MM.1S (cell line): Measurements from ENCODE around the gene MROH2A.

Source experiments
- EZH2 ChIP-seq: fragments of 300-600 bp; sonication (generic); optimal IDR thresholded peaks from 2 replicates; pipeline ENCODE3; 2017; ENCODE audit warnings: low read depth, mild to moderate bottlenecking, antibody characterized with exemption, low read length, mixed read lengths
- TF ChIP-seq, protein P1 (sequence below): fragments of 300-600 bp; sonication (generic); IDR thresholded peaks from 2 replicates; pipeline ENCODE4 v1.5.1; 2016; ENCODE audit warnings: antibody characterized with exemption, low read length, mixed read lengths

DNA sequence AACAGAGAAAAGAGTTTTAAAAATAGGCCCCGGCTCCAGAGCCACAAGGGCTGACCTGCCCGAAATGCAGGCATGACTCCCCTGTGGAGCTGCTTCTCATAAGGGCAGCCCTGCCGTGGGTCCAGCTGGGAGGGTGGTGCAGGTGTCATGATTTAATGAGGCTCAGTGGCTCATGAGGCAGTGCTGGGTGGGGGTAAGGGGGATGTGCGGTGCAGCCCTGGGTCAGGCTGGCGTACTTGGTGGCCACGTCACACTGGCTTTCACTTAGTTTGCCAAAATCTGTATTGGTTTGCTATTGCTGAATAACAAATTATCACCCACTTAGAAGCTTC is 42.6 kb downstream of the MROH2A start:
- TF ChIP-seq, protein P1, sequence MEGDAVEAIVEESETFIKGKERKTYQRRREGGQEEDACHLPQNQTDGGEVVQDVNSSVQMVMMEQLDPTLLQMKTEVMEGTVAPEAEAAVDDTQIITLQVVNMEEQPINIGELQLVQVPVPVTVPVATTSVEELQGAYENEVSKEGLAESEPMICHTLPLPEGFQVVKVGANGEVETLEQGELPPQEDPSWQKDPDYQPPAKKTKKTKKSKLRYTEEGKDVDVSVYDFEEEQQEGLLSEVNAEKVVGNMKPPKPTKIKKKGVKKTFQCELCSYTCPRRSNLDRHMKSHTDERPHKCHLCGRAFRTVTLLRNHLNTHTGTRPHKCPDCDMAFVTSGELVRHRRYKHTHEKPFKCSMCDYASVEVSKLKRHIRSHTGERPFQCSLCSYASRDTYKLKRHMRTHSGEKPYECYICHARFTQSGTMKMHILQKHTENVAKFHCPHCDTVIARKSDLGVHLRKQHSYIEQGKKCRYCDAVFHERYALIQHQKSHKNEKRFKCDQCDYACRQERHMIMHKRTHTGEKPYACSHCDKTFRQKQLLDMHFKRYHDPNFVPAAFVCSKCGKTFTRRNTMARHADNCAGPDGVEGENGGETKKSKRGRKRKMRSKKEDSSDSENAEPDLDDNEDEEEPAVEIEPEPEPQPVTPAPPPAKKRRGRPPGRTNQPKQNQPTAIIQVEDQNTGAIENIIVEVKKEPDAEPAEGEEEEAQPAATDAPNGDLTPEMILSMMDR, result no peak
- TF ChIP-seq EZH2, result no peak
